Endothelial cell of umbilical vein (primary cell): ENCODE data around the gene UBE2C. TPM values are rescaled to one million over a fixed set of nuclear protein-coding genes. Genes with fewer than 3 reads are reported as not detected.

ENCODE experiments used
- BruUV-seq: library from RNA; stranded (reverse); fragments of 400-500 nt; replicated peaks from 2 replicates; lab custom pipeline; 2021; lab: Mats Ljungman, UMichigan
- CTCF ChIA-PET: fragments of 300-600, 350-600 bp; sonication (Branson Sonifier 250); formaldehyde crosslinking; loops from one replicate; lab custom pipeline; 2021; ENCODE audit warnings: antibody characterized with exemption, inconsistent platforms; lab: Charles Lee
- POLR2A ChIA-PET: fragments of 300-600, 350-600 bp; sonication (Branson Sonifier 250); formaldehyde crosslinking; loops from one replicate; lab custom pipeline; 2021; ENCODE audit warnings: antibody characterized with exemption, inconsistent platforms; lab: Charles Lee
- DNase-seq: peaks from one replicate; pipeline ENCODE4 v3.0.0-alpha.2; 2011; ENCODE audit warnings: low read depth, low spot score
- FAIRE-seq: peaks from 2 replicates; lab custom pipeline; 2011; peaks lifted over from hg19 to GRCh38; lab: Jason Lieb, UNC
- H2AFZ ChIP-seq: 2 replicates; pipeline ENCODE4 v1.6.0; 2012; ENCODE audit warnings: low read depth, low read length, control low read depth, inconsistent platforms
- H3K27ac ChIP-seq: 2 replicates; pipeline ENCODE4 v1.5.1; 2011; ENCODE audit warnings: low read depth, mild to moderate bottlenecking, control low read depth, low read length, moderate library complexity; ENCODE audit not compliant: insufficient read depth
- H3K27me3 ChIP-seq, 2 experiments: 2 replicates each; pipeline versions ENCODE4 v1.6.0 to v1.6.1; 2011; ENCODE audit warnings: low read length in 2 of 2, mixed read lengths in 1 of 2; ENCODE audit not compliant: control insufficient read depth in 2 of 2, insufficient read depth in 2 of 2
- H3K36me3 ChIP-seq, 2 experiments: 2 replicates in 1 of 2; 3 replicates in 1 of 2; pipeline ENCODE4 v1.5.1; 2011; ENCODE audit warnings: low read length in 2 of 2, mild to moderate bottlenecking in 1 of 2, moderate library complexity in 1 of 2; ENCODE audit not compliant: control insufficient read depth in 2 of 2, insufficient read depth in 2 of 2; ENCODE audit errors: extremely low read depth in 1 of 2
- H3K4me1 ChIP-seq: 3 replicates; pipeline ENCODE4 v1.5.1; 2011; ENCODE audit warnings: mild to moderate bottlenecking, low read length; ENCODE audit not compliant: control insufficient read depth, insufficient read depth; ENCODE audit errors: extremely low read depth
- H3K4me2 ChIP-seq: 2 replicates; pipeline ENCODE4 v1.6.1; 2011; ENCODE audit warnings: low read length, control low read depth, mixed read lengths; ENCODE audit not compliant: insufficient read depth
- H3K4me3 ChIP-seq, 3 experiments: fragments of 200-600 bp in 1 of 3; sonication (generic), shearing (Covaris generic) in 1 of 3; replicated peaks in 1 of 3; 2 replicates each; pipeline ENCODE4 v1.5.1; 2011 to 2016; ENCODE audit warnings: control low read depth in 3 of 3, low read length in 3 of 3, mild to moderate bottlenecking in 2 of 3, inconsistent platforms in 1 of 3, low read depth in 1 of 3, moderate library complexity in 1 of 3; ENCODE audit not compliant: insufficient read depth in 1 of 3
- H3K79me2 ChIP-seq: 2 replicates; pipeline ENCODE4 v1.6.0; 2012; ENCODE audit warnings: low read length, inconsistent platforms; ENCODE audit not compliant: control insufficient read depth, insufficient read depth
- H3K9ac ChIP-seq: replicated peaks from 2 replicates; pipeline ENCODE3; 2011; ENCODE audit warnings: low read length, control low read depth; ENCODE audit not compliant: insufficient read depth; ENCODE audit errors: extremely low read depth
- H3K9me1 ChIP-seq: replicated peaks from 3 replicates; pipeline ENCODE4 v1.6.0; 2011; ENCODE audit warnings: mild to moderate bottlenecking, low read length; ENCODE audit not compliant: control insufficient read depth, insufficient read depth; ENCODE audit errors: extremely low read depth
- H3K9me3 ChIP-seq: replicated peaks from 2 replicates; pipeline ENCODE4 v1.5.1; 2012; ENCODE audit warnings: low read length, inconsistent platforms; ENCODE audit not compliant: control insufficient read depth, insufficient read depth
- H4K20me1 ChIP-seq: replicated peaks from 2 replicates; pipeline ENCODE3; 2011; ENCODE audit warnings: mild to moderate bottlenecking, low read length; ENCODE audit not compliant: control insufficient read depth, insufficient read depth; ENCODE audit errors: extremely low read depth
- EZH2 ChIP-seq: IDR thresholded peaks from 2 replicates; pipeline ENCODE4 v1.6.1; 2012; ENCODE audit warnings: borderline replicate concordance, low read depth, mild to moderate bottlenecking, moderate library complexity, low read length, inconsistent platforms; ENCODE audit not compliant: severe bottlenecking
- GATA2 ChIP-seq: IDR thresholded peaks from 2 replicates; pipeline ENCODE4 v1.7.0; 2011; ENCODE audit warnings: low read depth, mild to moderate bottlenecking, moderate library complexity, mixed read lengths, low read length; ENCODE audit not compliant: insufficient read length, insufficient read depth
- JUN ChIP-seq: IDR thresholded peaks from 2 replicates; pipeline ENCODE4 v1.6.1; 2011; ENCODE audit warnings: borderline replicate concordance, low read depth; ENCODE audit not compliant: insufficient read length, insufficient read depth
- MYC ChIP-seq: IDR thresholded peaks from one replicate; pipeline ENCODE4 v1.6.1; 2011; ENCODE audit warnings: mild to moderate bottlenecking, low read depth, low read length
- dilution Hi-C: fragments of 300-500 bp; cut with MboI; formaldehyde crosslinking; loops from one replicate; pipeline ENCODE4 v1.15.0; 2019; ENCODE audit warnings: low sequenced_read_pairs; ENCODE audit not compliant: extremely low pct_ligation_motif_present
- intact Hi-C: fragments of 100-400 bp; cut with micrococcal nuclease; formaldehyde crosslinking; loops from one replicate; pipeline ENCODE4 v1.10.0; 2022
- polyA plus RNA-seq, 4 experiments: library from polyadenylated mRNA; depleted of rRNA in 3 of 4; stranded (reverse) in 3 of 4; unstranded in 1 of 4; fragments of >200 nt; gene quantifications; 2 replicates each; pipeline versions ENCODE4 v1.2.1 to v1.2.3, GENCODE V29; 2011 to 2012; ENCODE audit warnings: missing spikeins in 1 of 4
- total RNA-seq: library from RNA; stranded (reverse); gene quantifications from 2 replicates; pipeline ENCODE4 v1.2.3, GENCODE V29; 2021
- TF ChIP-seq, protein P1 (sequence below), 2 donors: IDR thresholded peaks; 1 replicate in 1 of 2; 2 replicates in 1 of 2; pipeline ENCODE4 v1.5.1; 2011; ENCODE audit warnings: low read length in 2 of 2, mild to moderate bottlenecking in 2 of 2, moderate library complexity in 2 of 2, control low read depth in 1 of 2, inconsistent platforms in 1 of 2, low read depth in 1 of 2; ENCODE audit not compliant: insufficient read depth in 1 of 2; ENCODE audit errors: extremely low read depth in 1 of 2
- TF ChIP-seq, protein P2 (sequence below): IDR thresholded peaks from 2 replicates; pipeline ENCODE4 v1.6.1; 2011; ENCODE audit not compliant: insufficient read depth, insufficient read length

Gene UBE2C
- total and polyA plus RNA-seq, 2 donors (not counting 3 experiments of a cell fraction or from before 2014, with no cell fraction given): 129 to 130 TPM

DNA sequence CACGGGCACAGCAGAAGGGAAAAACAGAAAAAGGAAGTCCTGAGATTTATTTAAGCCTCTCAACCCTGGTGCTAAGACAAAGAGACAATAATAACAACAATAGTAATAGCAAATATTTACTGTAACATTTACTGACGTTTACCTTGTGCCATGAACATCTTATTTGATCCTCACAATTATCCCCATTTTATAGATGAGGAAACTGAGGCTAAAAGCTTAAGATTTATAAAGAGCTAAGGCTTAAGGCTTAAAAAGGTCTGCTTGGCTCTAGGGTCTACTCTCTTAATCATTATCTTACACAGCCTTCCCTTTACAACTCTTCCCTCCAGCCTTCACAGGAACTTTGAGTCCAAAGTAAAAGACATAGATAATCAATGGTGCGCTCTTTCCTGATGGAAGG, 24.1 kb upstream of the UBE2C start:
- Histone ChIP-seq H3K9me3 (no peaks in the 10 kb centered on the region), H3K4me3 (no peak overlapping the region), H3K9ac (no peak overlapping the region), H3K27ac (no peak overlapping the region), H3K4me2 (no peak overlapping the region), H3K27me3 (peaks cover 1 to 2% of the 10 kb centered on the region in 2 experiments), H3K36me3 (no peaks in the 10 kb centered on the region), H3K4me1 (peaks cover 7% of the 10 kb centered on the region), H2AFZ (no peak overlapping the region), H3K9me1 (no peaks in the 10 kb centered on the region), H3K79me2 (peaks cover 9% of the 10 kb centered on the region), H4K20me1 (no peaks in the 10 kb centered on the region)
- no TSS peak for BruUV-seq
- POLR2A ChIA-PET: no interaction called here
- intact Hi-C loops: no loop called here
- dilution Hi-C loops: no loop called here
- CTCF ChIA-PET: interaction anchor here (1.7 to 2.6 kb wide), 2 partner anchors 11 to 17 kb away, joined by 7 to 12 read pairs; no protein-coding TSS in a partner anchor
- DNase-seq: no peak
- no peak for TF ChIP-seq JUN
- TF ChIP-seq MYC: no peak
- no peak for FAIRE-seq

DNA sequence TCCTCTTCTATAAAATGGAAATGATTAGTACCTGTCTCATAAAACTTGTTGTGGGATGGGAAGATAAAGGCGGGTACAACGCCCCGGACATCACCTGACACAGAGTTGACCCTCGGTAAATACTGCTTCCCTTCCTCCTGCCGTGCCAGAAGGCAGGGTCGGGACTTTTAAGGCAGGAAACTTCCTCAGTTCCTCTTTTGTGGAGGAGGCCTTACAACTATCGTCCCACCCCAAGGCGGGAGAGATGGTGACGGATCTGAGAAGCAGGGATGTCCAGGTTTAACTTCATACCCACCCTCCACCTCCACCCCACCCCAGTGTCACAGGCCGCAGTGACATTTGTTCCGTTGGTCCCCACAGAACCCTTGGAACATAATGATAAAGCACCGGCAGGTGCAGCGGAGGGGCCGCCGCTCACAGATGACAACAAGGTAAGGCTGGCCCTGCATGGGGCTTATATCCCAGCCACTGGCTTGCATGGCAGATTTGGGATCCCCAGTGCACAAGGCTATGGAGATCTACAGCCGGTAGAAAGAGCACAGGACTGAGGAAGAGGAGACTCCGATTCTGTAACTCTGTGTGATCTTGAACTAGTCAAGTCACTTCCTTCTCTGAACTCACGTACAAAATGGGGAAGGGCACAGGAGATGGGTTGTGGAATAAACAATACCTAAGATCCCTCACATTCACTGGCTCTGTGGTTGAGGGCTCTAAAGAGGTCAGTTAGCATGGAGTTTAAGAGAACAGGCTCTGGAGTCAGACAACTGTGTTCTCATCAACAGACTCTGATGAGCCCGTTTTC, 19.9 kb upstream of the UBE2C start:
- Histone ChIP-seq H2AFZ (peak overlapping the region; percentile 81), H3K9ac (peak overlapping the region; percentile 92), H3K4me2 (peak overlapping the region; percentile 100), H3K9me3 (no peaks in the 10 kb centered on the region), H3K9me1 (no peaks in the 10 kb centered on the region), H3K4me3 (peak overlapping the region; percentile 70 to 91 (median 91)), H3K4me1 (peaks cover 7% of the 10 kb centered on the region), H3K27ac (peak overlapping the region; percentile 89), H4K20me1 (no peaks in the 10 kb centered on the region), H3K27me3 (peaks cover 1 to 2% of the 10 kb centered on the region in 2 experiments), H3K79me2 (peaks cover 9% of the 10 kb centered on the region), H3K36me3 (peaks cover 7 to 16% of the 10 kb centered on the region in 2 experiments)
- FAIRE-seq (peak; percentile 54), DNase-seq (peak; percentile 15)
- CTCF ChIA-PET: interaction anchor here (1.0 to 1.2 kb wide), 2 partner anchors 21 to 144 kb away, joined by 3 read pairs; no protein-coding TSS in a partner anchor
- intact Hi-C loops: loop anchor here (10.0 kb wide), 1 partner anchor 828 kb away; the partner anchor contains the start of genes STK4 and TOMM34
- POLR2A ChIA-PET: no interaction called here
- dilution Hi-C loops: no loop called here
- TSS peak; percentile 56 for BruUV-seq
- TF ChIP-seq JUN (no peak), GATA2 (no peak), EZH2 (no peak)
- TF ChIP-seq, protein P1, sequence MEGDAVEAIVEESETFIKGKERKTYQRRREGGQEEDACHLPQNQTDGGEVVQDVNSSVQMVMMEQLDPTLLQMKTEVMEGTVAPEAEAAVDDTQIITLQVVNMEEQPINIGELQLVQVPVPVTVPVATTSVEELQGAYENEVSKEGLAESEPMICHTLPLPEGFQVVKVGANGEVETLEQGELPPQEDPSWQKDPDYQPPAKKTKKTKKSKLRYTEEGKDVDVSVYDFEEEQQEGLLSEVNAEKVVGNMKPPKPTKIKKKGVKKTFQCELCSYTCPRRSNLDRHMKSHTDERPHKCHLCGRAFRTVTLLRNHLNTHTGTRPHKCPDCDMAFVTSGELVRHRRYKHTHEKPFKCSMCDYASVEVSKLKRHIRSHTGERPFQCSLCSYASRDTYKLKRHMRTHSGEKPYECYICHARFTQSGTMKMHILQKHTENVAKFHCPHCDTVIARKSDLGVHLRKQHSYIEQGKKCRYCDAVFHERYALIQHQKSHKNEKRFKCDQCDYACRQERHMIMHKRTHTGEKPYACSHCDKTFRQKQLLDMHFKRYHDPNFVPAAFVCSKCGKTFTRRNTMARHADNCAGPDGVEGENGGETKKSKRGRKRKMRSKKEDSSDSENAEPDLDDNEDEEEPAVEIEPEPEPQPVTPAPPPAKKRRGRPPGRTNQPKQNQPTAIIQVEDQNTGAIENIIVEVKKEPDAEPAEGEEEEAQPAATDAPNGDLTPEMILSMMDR (IDR thresholded peaks at IDR 0.05; ENCODE audit: extremely low read depth in 1 of 2, insufficient read depth in 1 of 2, low read depth in 1 of 2, low read length in 2 of 2): no peak
- TF ChIP-seq, protein P2, sequence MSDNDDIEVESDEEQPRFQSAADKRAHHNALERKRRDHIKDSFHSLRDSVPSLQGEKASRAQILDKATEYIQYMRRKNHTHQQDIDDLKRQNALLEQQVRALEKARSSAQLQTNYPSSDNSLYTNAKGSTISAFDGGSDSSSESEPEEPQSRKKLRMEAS: no peak
